ENCODE data around the gene EGLN2.

EGLN2 gene

DNA sequence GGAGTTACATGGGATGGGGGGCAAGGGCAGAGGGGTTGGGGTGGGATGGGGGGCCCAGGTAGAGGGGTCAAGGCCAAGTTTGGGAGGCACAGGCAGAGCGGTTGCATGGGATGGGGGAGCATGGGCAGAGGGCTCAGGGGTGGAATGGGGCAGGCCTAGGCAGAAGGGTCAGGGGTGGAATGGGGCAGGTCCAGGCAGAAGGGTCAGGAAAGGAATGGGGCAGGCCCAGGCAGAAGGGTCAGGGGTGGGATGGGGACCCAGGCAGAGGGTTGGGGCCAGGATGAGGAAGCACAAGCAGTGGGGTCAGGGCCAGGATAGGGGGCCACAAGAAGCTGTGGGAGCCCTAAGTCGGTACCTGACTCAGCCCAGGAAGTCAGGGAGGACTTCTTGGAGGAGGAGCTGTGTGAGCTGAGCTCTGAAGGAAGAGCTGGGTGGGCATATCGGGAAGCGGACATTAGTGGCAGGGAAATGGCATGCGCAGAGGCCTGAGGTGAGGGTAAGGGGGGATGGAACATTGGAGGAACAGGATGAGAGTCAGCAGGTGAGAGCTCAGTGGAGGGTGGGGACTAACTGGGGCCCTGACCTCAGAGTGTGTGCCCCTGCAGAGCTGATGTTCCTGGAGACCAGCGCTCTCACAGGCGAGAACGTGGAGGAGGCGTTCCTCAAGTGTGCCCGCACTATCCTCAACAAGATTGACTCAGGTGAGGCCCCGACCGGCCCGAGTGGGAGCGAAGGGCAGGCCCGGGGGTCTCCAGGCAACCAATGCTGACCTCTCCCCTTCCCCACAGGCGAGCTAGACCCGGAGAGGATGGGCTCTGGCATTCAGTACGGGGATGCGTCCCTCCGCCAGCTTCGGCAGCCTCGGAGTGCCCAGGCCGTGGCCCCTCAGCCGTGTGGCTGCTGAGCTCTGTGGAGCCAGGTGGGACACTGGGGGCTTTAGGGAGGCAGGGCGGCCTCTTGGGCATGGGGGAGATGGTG lies 12.6 kb upstream of the EGLN2 start:
- FAIRE-seq = no peak
- no peak for DNase-seq (ENCODE audit: insufficient read length, low spot score)
- TF ChIP-seq, protein P1, sequence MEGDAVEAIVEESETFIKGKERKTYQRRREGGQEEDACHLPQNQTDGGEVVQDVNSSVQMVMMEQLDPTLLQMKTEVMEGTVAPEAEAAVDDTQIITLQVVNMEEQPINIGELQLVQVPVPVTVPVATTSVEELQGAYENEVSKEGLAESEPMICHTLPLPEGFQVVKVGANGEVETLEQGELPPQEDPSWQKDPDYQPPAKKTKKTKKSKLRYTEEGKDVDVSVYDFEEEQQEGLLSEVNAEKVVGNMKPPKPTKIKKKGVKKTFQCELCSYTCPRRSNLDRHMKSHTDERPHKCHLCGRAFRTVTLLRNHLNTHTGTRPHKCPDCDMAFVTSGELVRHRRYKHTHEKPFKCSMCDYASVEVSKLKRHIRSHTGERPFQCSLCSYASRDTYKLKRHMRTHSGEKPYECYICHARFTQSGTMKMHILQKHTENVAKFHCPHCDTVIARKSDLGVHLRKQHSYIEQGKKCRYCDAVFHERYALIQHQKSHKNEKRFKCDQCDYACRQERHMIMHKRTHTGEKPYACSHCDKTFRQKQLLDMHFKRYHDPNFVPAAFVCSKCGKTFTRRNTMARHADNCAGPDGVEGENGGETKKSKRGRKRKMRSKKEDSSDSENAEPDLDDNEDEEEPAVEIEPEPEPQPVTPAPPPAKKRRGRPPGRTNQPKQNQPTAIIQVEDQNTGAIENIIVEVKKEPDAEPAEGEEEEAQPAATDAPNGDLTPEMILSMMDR (IDR thresholded peaks at IDR 0.05; ENCODE audit: insufficient read depth, missing control alignments) = no peak

DNA sequence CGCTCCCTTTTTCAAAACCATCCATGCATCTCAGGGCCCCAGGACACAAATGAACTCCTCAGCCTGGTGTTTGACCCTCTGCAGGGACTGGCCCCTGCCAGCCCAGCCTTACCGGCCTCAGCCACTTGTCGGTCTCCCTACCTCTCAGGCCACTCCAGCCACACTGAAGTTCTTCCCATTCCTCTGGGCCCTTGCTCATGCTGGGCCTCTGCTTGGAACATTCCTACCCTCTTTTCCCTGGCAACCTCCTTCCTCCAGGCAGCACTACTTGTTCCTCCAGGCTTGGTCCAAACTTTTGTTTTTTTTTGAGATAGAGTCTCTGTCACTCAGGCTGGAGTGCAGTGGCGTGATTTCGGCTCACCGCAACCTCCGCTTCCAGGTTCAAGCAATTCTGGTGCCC lies 7.6 kb upstream of the EGLN2 start:
- TF ChIP-seq, protein P1 (IDR thresholded peaks at IDR 0.05; ENCODE audit: insufficient read depth, missing control alignments) = no peak
- FAIRE-seq = no peak
- no peak for DNase-seq (ENCODE audit: insufficient read length, low spot score)

DNA sequence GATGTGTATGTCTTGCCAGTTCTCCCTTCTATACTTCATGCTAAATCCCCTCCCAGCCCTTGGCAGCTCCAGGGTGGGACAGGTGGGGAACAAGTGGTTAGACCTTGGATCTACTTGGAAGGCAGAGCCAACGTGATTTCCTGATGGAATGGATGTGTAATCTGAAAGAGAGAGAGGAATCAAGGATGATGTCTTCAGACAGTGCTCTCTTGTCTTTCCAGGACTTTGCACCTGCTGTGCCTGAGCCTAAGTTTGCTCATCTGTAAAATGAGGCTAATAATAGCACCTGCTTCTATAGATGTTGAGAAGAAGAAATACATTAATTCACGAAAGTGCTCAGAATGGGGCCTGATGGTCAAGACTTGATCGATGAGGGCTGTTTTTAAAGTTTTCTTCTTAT lies 7.0 kb upstream of the EGLN2 start:
- DNase-seq (ENCODE audit: insufficient read length, low spot score) (no peak), FAIRE-seq (no peak)
- TF ChIP-seq, protein P1 (IDR thresholded peaks at IDR 0.05; ENCODE audit: insufficient read depth, missing control alignments) = no peak

DNA sequence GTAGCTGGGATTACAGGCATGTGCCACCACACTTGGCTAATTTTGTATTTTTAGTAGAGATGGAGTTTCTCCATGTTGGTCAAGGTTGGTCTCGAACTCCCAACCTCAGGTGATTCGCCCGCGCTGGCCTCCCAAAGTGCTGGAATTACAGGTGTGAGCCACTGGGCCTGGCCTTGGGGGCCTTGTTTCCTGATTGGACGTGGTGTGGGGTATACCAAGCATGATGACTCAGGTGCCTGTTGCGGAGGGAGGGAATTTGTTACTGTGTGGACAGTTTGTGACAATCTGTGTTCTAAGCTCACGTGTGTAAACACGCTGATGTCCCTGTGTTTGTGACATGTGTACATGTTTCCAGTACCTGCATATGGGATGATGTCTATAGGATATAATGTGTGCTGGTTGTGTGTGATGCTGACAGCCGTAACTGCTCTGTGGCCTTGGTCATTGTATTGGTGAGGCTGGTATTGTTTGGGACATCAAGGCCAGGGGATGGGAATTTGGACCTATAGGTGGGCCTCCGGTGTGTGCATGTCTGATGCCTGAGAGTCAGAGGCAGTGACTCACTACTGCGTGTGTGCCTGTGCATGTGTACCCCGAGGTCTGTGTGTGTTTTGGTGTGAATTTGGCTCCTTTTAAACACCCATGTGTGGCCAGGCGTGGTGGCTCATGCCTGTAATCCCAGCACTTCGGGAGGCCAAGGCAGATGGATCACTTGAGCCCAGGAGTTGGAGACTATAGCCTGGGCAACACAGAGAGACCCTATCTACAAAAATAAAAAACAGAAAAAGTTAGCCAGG lies 1.6 kb upstream of the EGLN2 start:
- TF ChIP-seq, protein P1 (IDR thresholded peaks at IDR 0.05; ENCODE audit: insufficient read depth, missing control alignments) = no peak
- FAIRE-seq (no peak), DNase-seq (ENCODE audit: insufficient read length, low spot score) (no peak)

DNA sequence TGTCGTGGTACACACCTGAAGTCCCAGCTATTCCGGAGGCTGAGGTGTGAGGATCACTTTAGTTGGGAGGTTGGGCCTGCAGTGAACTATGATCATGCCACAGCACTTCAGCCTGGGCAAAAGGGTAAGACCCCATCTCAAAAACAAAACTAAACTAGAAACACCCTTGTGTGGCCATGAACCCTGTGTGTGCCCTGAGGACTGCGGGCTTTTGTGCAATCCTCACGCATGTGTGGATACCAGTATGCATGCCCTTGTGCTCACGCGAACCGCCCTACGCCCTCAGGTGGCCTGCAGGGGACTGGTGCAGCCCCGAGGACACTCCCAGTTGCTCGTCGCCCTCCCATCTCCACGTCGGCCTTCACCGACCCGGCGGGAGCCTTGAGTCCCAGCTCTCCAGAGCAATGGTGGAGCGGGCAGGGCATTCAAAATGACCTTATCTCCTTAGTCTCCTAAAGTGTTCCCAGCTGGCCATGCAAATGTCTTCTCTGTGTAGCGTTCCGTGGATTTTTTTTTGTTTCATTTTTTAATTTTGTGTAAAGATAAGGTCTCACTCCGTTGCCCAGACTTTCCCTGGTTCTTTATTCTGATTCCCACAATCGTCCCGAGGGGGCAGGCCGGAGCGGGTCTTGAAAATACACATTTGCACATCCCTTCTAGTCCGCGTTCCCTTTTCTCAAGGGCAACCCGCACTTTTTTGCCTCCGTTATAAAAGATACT lies 868 bp upstream of the EGLN2 start:
- DNase-seq (ENCODE audit: insufficient read length, low spot score) = peak; percentile 65
- FAIRE-seq = no peak
- TF ChIP-seq, protein P1 (IDR thresholded peaks at IDR 0.05; ENCODE audit: insufficient read depth, missing control alignments) = peak; percentile 18

DNA sequence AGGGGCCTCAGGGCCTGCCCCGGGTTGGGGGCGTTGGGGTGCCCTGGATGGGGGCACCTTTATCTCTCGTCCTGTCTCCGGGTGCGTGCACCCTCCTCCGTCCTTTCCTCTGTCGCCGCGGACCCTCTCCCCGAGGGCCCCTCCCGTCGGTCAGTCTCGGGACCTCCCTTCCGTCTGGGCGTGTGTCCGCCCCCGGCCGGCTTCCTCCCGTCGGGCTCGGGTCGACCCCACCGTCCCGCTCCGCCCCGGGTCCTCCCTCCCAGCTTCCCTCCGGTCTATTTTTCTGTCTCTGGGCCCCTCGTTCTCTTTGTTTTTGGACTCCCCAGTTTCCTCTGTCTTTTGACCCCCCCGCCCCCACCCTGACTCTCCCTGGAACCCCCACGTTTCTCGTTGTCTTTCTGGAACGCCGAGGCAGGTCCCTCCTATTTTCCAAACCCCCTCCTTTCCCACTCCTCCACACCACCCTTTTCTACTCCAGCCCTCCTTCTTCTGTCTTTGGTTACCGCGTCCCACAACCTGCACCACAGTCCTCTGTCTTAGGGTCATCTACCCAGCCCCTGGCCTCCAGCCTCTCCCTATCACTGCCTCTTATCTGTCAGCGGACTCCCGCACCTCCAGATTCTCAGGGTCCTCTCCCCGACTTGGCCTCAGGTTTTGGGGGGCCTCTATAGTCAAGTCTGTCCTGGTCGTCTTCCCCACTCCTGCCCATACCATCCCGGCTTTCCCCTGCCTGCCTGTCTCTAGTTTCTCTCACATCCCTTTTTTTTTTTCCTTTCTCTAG lies 757 bp downstream of the EGLN2 start:
- DNase-seq (ENCODE audit: insufficient read length, low spot score) = no peak
- FAIRE-seq = no peak
- TF ChIP-seq, protein P1 (IDR thresholded peaks at IDR 0.05; ENCODE audit: insufficient read depth, missing control alignments) = no peak
